ENCODE measurements around the gene HOMER3.
"Not testable (repeated sequence)": the region's sequence is repeated elsewhere in the genome, so short reads cannot be mapped to it uniquely, and the experiment has no call there.

DNA sequence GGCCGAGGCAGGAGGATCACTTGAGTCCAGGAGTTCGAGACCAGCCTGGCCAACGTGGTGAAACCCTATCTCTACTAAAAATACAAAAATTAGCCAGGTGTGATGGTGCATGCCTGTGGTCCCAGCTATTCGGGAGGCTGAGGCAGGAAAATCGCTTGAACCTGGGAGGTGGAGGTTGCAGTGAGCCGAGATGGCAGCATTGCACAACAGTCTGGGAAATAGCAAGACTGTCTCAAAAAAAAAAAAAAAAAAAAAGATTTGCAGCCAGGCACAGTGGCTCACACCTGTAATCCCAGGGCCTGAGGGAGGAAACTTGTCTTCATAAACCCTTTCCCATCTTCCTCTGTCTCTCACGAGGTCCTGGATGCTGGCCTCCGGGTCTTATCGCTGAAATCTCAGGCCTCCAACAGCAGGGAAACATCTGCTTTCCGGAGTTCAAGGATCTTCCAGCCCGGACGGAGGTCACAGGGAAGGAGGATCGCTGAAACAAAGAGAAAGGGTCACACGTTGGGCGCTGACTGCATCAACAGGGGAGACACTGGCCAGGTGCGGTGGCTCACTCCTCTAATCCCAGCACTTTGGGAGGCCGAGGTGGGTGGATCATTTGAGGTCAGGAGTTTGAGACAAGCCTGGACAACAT lies 11.5 kb upstream of the HOMER3 start:
- not testable (repeated sequence) for TF ChIP-seq RAD21 (conservative IDR thresholded peaks at IDR 0.05); EZH2 (IDR thresholded peaks at IDR 0.05; ENCODE audit: borderline replicate concordance, insufficient read depth, low read length, poor library complexity, severe bottlenecking); SMC3 (conservative IDR thresholded peaks at IDR 0.05; ENCODE audit: poor library complexity); EP300 (conservative IDR thresholded peaks at IDR 0.05; ENCODE audit: poor library complexity, severe bottlenecking); TAF1 (IDR thresholded peaks at IDR 0.05; ENCODE audit: low read depth); POLR2AphosphoS5 (IDR thresholded peaks at IDR 0.05); MXI1 (conservative IDR thresholded peaks at IDR 0.05; ENCODE audit: poor library complexity, severe bottlenecking)
- TF ChIP-seq, protein P1, sequence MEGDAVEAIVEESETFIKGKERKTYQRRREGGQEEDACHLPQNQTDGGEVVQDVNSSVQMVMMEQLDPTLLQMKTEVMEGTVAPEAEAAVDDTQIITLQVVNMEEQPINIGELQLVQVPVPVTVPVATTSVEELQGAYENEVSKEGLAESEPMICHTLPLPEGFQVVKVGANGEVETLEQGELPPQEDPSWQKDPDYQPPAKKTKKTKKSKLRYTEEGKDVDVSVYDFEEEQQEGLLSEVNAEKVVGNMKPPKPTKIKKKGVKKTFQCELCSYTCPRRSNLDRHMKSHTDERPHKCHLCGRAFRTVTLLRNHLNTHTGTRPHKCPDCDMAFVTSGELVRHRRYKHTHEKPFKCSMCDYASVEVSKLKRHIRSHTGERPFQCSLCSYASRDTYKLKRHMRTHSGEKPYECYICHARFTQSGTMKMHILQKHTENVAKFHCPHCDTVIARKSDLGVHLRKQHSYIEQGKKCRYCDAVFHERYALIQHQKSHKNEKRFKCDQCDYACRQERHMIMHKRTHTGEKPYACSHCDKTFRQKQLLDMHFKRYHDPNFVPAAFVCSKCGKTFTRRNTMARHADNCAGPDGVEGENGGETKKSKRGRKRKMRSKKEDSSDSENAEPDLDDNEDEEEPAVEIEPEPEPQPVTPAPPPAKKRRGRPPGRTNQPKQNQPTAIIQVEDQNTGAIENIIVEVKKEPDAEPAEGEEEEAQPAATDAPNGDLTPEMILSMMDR (IDR thresholded peaks at IDR 0.05; ENCODE audit: poor library complexity, severe bottlenecking) = not testable (repeated sequence)
- TF ChIP-seq, protein P2, sequence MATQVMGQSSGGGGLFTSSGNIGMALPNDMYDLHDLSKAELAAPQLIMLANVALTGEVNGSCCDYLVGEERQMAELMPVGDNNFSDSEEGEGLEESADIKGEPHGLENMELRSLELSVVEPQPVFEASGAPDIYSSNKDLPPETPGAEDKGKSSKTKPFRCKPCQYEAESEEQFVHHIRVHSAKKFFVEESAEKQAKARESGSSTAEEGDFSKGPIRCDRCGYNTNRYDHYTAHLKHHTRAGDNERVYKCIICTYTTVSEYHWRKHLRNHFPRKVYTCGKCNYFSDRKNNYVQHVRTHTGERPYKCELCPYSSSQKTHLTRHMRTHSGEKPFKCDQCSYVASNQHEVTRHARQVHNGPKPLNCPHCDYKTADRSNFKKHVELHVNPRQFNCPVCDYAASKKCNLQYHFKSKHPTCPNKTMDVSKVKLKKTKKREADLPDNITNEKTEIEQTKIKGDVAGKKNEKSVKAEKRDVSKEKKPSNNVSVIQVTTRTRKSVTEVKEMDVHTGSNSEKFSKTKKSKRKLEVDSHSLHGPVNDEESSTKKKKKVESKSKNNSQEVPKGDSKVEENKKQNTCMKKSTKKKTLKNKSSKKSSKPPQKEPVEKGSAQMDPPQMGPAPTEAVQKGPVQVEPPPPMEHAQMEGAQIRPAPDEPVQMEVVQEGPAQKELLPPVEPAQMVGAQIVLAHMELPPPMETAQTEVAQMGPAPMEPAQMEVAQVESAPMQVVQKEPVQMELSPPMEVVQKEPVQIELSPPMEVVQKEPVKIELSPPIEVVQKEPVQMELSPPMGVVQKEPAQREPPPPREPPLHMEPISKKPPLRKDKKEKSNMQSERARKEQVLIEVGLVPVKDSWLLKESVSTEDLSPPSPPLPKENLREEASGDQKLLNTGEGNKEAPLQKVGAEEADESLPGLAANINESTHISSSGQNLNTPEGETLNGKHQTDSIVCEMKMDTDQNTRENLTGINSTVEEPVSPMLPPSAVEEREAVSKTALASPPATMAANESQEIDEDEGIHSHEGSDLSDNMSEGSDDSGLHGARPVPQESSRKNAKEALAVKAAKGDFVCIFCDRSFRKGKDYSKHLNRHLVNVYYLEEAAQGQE (IDR thresholded peaks at IDR 0.05; ENCODE audit: borderline replicate concordance) = not testable (repeated sequence)
